Osteoblast (primary cell): ENCODE measurements around the gene RALGDS. TPM values are rescaled to one million over a fixed set of nuclear protein-coding genes. Genes with fewer than 3 reads are reported as not detected.

Experiments used
- DNase-seq: peaks from one replicate; pipeline ENCODE4 v3.0.0; 2011; ENCODE audit warnings: low spot score, mixed read lengths; ENCODE audit not compliant: insufficient read length; ENCODE audit errors: missing footprints
- H2AFZ ChIP-seq: 2 replicates; pipeline ENCODE4 v1.6.0; 2011; ENCODE audit warnings: mild to moderate bottlenecking, low read length
- H3K27ac ChIP-seq: 2 replicates; pipeline ENCODE4 v1.5.1; 2011; ENCODE audit warnings: mild to moderate bottlenecking, low read depth, low read length, moderate library complexity
- H3K27me3 ChIP-seq: 2 replicates; pipeline ENCODE4 v1.6.0; 2012; ENCODE audit warnings: mild to moderate bottlenecking, control low read depth, inconsistent platforms, low read length, moderate library complexity; ENCODE audit not compliant: insufficient read depth
- H3K36me3 ChIP-seq: 2 replicates; pipeline ENCODE4 v1.5.1; 2011; ENCODE audit warnings: mild to moderate bottlenecking, low read length, control low read depth, moderate library complexity; ENCODE audit not compliant: insufficient read depth
- H3K4me1 ChIP-seq: 2 replicates; pipeline ENCODE4 v1.5.1; 2011; ENCODE audit warnings: mild to moderate bottlenecking, low read length, control low read depth, moderate library complexity; ENCODE audit not compliant: insufficient read depth
- H3K4me2 ChIP-seq: 2 replicates; pipeline ENCODE4 v1.6.0; 2011; ENCODE audit warnings: mild to moderate bottlenecking, low read length; ENCODE audit not compliant: insufficient read depth
- H3K4me3 ChIP-seq: fragments of 200-600 bp; sonication (generic); 3 replicates; pipeline ENCODE4 v1.5.1; 2012; ENCODE audit warnings: mild to moderate bottlenecking, low read length, inconsistent platforms; ENCODE audit not compliant: insufficient read depth
- H3K79me2 ChIP-seq: 2 replicates; pipeline ENCODE4 v1.6.0; 2012; ENCODE audit warnings: mild to moderate bottlenecking, low read length, control low read depth, inconsistent platforms; ENCODE audit not compliant: insufficient read depth
- H3K9me3 ChIP-seq: 2 replicates; pipeline ENCODE4 v1.5.1; 2011; ENCODE audit warnings: low read depth, low read length, control low read depth
- H4K20me1 ChIP-seq: 2 replicates; pipeline ENCODE4 v1.6.0; 2012; ENCODE audit warnings: mild to moderate bottlenecking, low read length, control low read depth; ENCODE audit not compliant: insufficient read depth
- total RNA-seq: library from RNA; depleted of rRNA; stranded (reverse); fragments of >200 nt; gene quantifications from 2 replicates; pipeline ENCODE4 v1.2.3, GENCODE V29; 2012
- TF ChIP-seq, protein P1 (sequence below): IDR thresholded peaks from 2 replicates; pipeline ENCODE4 v1.5.1; 2011; ENCODE audit warnings: mild to moderate bottlenecking, low read depth, low read length, moderate library complexity; ENCODE audit errors: extremely low read depth

RALGDS gene
- total RNA-seq, 1 donor, result 11.2 TPM

DNA sequence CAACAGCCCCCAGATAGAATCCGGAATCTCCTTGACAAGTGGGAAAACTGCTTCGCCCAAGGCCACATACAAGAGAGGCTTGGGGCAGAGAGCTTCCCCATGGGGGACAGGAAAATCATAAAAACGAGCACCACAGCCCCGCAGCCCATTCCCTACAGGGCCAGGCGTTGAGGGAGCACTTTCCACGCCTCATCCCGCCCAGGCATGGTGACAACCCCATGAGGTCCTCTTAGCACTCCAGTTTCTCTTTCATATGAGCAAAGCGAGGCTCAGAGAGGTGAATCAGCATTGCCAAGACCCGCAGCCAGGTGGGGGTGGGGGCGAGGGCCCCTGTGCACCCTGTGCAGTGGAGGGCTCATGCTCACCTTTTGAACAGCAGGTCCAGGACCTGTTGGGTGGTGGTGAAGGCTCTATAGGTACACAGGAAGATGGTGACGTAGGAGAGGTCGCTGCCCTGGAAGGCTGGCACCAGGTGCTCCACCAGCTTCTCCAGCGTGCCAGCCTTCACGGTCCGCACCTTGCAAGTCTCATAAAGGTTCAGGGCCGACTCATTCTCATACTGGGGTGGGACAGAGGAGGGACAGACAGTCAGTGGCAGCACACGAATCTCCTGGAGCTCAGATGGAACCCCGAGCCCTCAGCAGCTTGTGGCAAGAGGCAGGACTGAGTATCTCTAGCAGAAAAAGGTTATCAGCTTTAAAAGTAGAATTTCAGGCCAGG is 10.9 kb downstream of the RALGDS start:
- no peak overlapping the region for H2AFZ ChIP-seq
- no peak overlapping the region for H3K4me3 ChIP-seq
- no peaks in the 10 kb centered on the region for H3K79me2 ChIP-seq
- no peak overlapping the region for H3K27ac ChIP-seq
- no peaks in the 10 kb centered on the region for H3K9me3 ChIP-seq
- H3K4me1 ChIP-seq, result peaks cover 20% of the 10 kb centered on the region
- peaks cover 34% of the 10 kb centered on the region for H4K20me1 ChIP-seq
- H3K4me2 ChIP-seq, result no peak overlapping the region
- peaks cover 15% of the 10 kb centered on the region for H3K36me3 ChIP-seq
- H3K27me3 ChIP-seq, result no peaks in the 10 kb centered on the region
- TF ChIP-seq, protein P1, sequence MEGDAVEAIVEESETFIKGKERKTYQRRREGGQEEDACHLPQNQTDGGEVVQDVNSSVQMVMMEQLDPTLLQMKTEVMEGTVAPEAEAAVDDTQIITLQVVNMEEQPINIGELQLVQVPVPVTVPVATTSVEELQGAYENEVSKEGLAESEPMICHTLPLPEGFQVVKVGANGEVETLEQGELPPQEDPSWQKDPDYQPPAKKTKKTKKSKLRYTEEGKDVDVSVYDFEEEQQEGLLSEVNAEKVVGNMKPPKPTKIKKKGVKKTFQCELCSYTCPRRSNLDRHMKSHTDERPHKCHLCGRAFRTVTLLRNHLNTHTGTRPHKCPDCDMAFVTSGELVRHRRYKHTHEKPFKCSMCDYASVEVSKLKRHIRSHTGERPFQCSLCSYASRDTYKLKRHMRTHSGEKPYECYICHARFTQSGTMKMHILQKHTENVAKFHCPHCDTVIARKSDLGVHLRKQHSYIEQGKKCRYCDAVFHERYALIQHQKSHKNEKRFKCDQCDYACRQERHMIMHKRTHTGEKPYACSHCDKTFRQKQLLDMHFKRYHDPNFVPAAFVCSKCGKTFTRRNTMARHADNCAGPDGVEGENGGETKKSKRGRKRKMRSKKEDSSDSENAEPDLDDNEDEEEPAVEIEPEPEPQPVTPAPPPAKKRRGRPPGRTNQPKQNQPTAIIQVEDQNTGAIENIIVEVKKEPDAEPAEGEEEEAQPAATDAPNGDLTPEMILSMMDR, result no peak
- peak; percentile 77 for DNase-seq

DNA sequence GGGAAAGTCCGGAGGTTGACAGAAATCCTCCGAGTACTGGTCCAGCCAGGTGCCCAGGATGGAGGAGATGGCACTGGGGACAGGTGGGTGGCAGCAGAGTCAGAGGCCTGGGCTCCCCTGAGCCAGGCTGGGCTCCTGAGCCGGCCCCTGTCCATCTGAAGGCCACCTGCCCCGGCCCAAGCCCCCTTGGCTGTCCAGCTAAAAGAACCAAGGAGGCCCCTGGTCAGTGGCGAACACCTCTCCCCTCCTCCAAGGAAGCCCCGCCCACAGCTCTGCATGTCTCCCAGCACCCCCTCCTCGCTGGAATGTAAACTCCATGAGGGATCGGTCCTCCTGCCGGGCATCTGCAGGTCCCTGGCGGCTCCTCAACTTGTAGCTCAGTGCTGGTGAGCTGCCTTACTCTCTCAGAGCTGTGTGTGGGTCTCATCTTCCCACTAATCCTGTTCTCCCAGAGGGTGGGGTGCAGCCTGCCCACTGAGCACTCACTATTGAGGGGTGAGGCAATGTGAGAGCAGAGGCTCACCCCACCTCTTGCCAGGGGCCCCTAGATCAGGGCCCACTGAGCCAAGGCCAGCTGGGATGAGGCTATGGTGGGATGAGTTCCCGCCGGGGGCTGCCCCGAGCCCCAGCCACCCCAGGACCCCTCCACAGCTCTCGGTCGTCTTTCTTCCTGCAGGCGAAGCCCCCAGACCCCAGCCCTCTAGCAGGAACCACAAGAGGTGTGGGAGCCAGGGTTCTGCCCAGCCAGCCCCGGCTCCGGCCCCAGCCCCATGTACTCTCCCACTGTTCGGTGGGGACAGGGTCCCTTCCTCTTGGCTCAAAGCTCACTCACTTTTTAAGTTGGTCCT is 12.0 kb downstream of the RALGDS start:
- Histone ChIP-seq H3K4me2 (no peak overlapping the region), H4K20me1 (peaks cover 30% of the 10 kb centered on the region), H3K27ac (no peak overlapping the region), H3K4me3 (no peak overlapping the region), H3K4me1 (peaks cover 12% of the 10 kb centered on the region), H3K9me3 (no peaks in the 10 kb centered on the region), H3K79me2 (no peaks in the 10 kb centered on the region), H3K36me3 (peaks cover 15% of the 10 kb centered on the region), H2AFZ (no peak overlapping the region), H3K27me3 (no peaks in the 10 kb centered on the region)
- TF ChIP-seq, protein P1, result no peak
- peak; percentile 84 for DNase-seq

DNA sequence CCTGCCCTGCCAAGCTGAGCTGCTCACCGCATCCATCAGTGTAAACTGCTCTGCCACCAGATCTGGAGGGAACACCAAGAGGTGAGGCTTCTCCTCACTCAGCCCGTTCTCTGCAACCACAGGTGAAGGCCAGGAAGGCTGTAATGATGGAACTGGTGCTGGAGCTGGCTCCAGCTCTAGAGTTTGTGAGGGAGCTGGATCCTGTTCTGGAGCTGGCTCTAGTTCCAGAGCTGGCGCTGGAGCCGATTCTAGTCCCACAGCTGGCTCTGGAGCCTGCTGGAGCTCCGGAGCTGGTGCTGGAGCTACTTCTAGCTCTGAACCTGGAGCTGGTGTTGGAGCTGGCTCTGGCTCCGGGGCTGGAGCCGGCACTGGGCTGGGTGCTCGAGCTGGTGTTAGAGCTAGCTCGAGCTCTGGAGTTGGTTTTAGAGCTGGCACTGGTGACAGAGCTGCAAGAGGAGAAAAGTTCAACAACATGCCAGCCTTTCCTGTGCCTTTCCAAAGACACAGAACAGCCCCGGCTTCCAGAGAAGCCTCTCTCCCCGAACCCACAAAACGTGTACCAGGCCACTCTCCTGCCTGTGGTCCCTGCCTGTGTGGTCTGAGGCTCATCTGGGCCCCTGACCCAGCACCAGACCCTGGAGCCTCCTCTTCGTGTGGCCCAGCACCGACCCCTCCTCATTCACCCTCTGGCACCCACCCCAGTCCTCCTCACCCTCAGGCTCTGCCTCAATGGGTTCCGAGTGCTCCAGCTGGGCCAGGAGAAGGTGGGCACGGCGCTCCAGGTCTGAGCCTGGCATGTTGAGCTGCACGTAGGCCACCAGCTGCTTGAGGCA is 12.9 kb downstream of the RALGDS start:
- Histone ChIP-seq H3K4me2 (no peak overlapping the region), H3K27ac (no peak overlapping the region), H2AFZ (no peak overlapping the region), H3K36me3 (peaks cover 15% of the 10 kb centered on the region), H3K4me3 (no peak overlapping the region), H3K27me3 (no peaks in the 10 kb centered on the region), H3K79me2 (no peaks in the 10 kb centered on the region), H3K4me1 (peaks cover 4% of the 10 kb centered on the region), H4K20me1 (peaks cover 21% of the 10 kb centered on the region), H3K9me3 (no peaks in the 10 kb centered on the region)
- TF ChIP-seq, protein P1, result no peak
- peak; percentile 90 for DNase-seq
